PC-3 (cell line): ENCODE measurements around the gene TSPEAR.

ENCODE experiments used
- EZH2 ChIP-seq: fragments of 300-600 bp; sonication (generic); IDR thresholded peaks from one replicate; pipeline ENCODE4 v1.6.1; 2017; ENCODE audit warnings: antibody characterized with exemption, mild to moderate bottlenecking, low read length; ENCODE audit not compliant: unreplicated experiment
- TF ChIP-seq, protein P1 (sequence below): fragments of 300-600 bp; sonication (generic); conservative IDR thresholded peaks from 2 replicates; pipeline ENCODE4 v1.5.1; 2017; ENCODE audit warnings: antibody characterized with exemption, low read depth, mild to moderate bottlenecking, low read length

DNA sequence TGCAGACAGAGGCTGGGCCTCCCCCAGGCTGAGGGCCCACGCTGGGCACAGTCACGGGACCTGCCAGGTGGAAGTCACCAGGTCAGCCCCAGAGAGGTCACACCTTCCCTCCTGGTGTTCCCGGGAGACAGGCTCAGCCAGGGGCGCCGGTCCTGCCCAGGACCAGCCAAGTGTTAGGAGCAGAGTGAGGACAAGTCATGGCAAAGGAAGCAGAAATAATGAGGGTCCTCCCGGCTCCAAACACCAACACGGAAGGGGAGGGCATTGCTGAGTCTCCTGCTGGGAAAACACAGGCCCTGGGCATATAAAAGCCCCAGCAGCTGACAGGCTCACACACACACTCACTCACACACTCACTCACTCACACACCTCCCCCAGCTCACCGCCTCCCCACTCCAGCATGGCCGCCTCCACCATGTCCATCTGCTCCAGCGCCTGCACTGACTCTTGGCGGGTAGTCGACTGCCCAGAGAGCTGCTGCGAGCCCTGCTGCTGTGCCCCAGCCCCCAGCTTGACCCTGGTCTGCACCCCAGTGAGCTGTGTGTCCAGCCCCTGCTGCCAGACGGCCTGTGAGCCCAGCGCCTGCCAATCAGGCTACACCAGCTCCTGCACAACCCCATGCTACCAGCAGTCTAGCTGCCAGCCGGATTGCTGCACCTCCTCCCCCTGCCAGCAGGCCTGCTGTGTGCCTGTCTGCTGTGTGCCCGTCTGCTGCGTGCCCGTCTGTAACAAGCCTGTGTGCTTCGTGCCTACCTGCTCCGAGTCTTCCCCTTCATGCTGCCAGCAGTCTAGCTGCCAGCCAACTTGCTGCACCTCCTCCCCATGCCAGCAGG, 74.1 kb downstream of the TSPEAR start, which contains the start of gene KRTAP10-10:
- TF ChIP-seq, protein P1, sequence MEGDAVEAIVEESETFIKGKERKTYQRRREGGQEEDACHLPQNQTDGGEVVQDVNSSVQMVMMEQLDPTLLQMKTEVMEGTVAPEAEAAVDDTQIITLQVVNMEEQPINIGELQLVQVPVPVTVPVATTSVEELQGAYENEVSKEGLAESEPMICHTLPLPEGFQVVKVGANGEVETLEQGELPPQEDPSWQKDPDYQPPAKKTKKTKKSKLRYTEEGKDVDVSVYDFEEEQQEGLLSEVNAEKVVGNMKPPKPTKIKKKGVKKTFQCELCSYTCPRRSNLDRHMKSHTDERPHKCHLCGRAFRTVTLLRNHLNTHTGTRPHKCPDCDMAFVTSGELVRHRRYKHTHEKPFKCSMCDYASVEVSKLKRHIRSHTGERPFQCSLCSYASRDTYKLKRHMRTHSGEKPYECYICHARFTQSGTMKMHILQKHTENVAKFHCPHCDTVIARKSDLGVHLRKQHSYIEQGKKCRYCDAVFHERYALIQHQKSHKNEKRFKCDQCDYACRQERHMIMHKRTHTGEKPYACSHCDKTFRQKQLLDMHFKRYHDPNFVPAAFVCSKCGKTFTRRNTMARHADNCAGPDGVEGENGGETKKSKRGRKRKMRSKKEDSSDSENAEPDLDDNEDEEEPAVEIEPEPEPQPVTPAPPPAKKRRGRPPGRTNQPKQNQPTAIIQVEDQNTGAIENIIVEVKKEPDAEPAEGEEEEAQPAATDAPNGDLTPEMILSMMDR: no peak
- no peak for TF ChIP-seq EZH2
